OCI-LY7 (cell line): Measurements from ENCODE around the gene PLXDC2. TPM values are rescaled to one million over a fixed set of nuclear protein-coding genes. Genes with fewer than 3 reads are reported as not detected.

Experiments
- BruUV-seq: library from RNA; stranded (reverse); fragments of 400-500 nt; replicated peaks from 2 replicates; lab custom pipeline; 2021; lab: Mats Ljungman, UMichigan
- CTCF ChIA-PET: fragments of 300-600 bp; sonication (Branson Sonifier 250); formaldehyde crosslinking; loops from one replicate; lab custom pipeline; 2022; ENCODE audit warnings: antibody characterized with exemption; ENCODE audit not compliant: unreplicated experiment; lab: Charles Lee
- POLR2A ChIA-PET: fragments of 300-600 bp; sonication (Branson Sonifier 250); formaldehyde crosslinking; loops from one replicate; lab custom pipeline; 2022; ENCODE audit warnings: antibody characterized with exemption; lab: Charles Lee
- DNase-seq: peaks from one replicate; pipeline ENCODE4 v3.0.0-alpha.2; 2015; ENCODE audit warnings: low spot score
- H2AFZ ChIP-seq: fragments of 200-600 bp; sonication (generic), shearing (Covaris generic); 2 replicates; pipeline ENCODE4 v1.6.1; 2014; ENCODE audit warnings: mild to moderate bottlenecking, antibody characterized with exemption, low read length, moderate library complexity
- H3K27ac ChIP-seq: fragments of 200-600 bp; sonication (generic); 2 replicates; pipeline ENCODE4 v1.5.1; 2014; ENCODE audit warnings: mixed run types, low read depth, mild to moderate bottlenecking, moderate library complexity, low read length, inconsistent platforms; ENCODE audit not compliant: poor library complexity, severe bottlenecking
- H3K36me3 ChIP-seq: fragments of 200-600 bp; sonication (generic); 2 replicates; pipeline ENCODE4 v1.6.1; 2014; ENCODE audit warnings: mild to moderate bottlenecking, antibody characterized with exemption, low read length, moderate library complexity, mixed read lengths; ENCODE audit not compliant: insufficient read depth
- H3K4me1 ChIP-seq: fragments of 200-600 bp; sonication (generic); 2 replicates; pipeline ENCODE4 v1.5.1; 2014; ENCODE audit warnings: mild to moderate bottlenecking, low read length; ENCODE audit not compliant: insufficient read depth, poor library complexity, severe bottlenecking
- H3K4me2 ChIP-seq: fragments of 200-600 bp; sonication (generic); 2 replicates; pipeline ENCODE4 v1.6.1; 2014; ENCODE audit warnings: mild to moderate bottlenecking, low read length
- H3K4me3 ChIP-seq: fragments of 200-600 bp; sonication (generic); 2 replicates; pipeline ENCODE4 v1.5.1; 2014; ENCODE audit warnings: mild to moderate bottlenecking, low read depth, low read length; ENCODE audit not compliant: poor library complexity, severe bottlenecking
- H3K79me2 ChIP-seq: fragments of 200-600 bp; sonication (generic); 2 replicates; pipeline ENCODE4 v1.6.1; 2016; ENCODE audit warnings: low read depth, mild to moderate bottlenecking, low read length, moderate library complexity, mixed read lengths; ENCODE audit not compliant: insufficient read depth
- H3K9me2 ChIP-seq: fragments of 200-600 bp; sonication (generic); 2 replicates; pipeline ENCODE4 v1.6.1; 2016; ENCODE audit warnings: mild to moderate bottlenecking, low read length, mixed read lengths; ENCODE audit not compliant: insufficient read depth
- H3K9me3 ChIP-seq: fragments of 200-600 bp; sonication (generic); 2 replicates; pipeline ENCODE4 v1.6.1; 2014; ENCODE audit warnings: mild to moderate bottlenecking, mixed run types, low read length, mixed read lengths
- H4K20me1 ChIP-seq: fragments of 200-600 bp; sonication (generic); 2 replicates; pipeline ENCODE4 v1.6.1; 2014; ENCODE audit warnings: mild to moderate bottlenecking, antibody characterized with exemption, low read length, moderate library complexity, mixed read lengths; ENCODE audit not compliant: insufficient read depth
- CTCF ChIP-seq: fragments of 200-600 bp; sonication (generic); conservative IDR thresholded peaks from 2 replicates; pipeline ENCODE4 v1.5.1; 2014; ENCODE audit warnings: mild to moderate bottlenecking, antibody characterized with exemption, low read length, moderate library complexity, mixed read lengths
- EZH2phosphoT487 ChIP-seq: fragments of 200-600 bp; sonication (generic); IDR thresholded peaks from 2 replicates; pipeline ENCODE4 v1.6.1; 2018; ENCODE audit warnings: low read depth, borderline replicate concordance, mild to moderate bottlenecking, mixed run types, antibody characterized with exemption, low read length, moderate library complexity, mixed read lengths
- intact Hi-C: fragments of 100-400 bp; cut with micrococcal nuclease; formaldehyde crosslinking; loops from one replicate; pipeline ENCODE4 v1.10.0; 2022; ENCODE audit not compliant: unreplicated experiment
- total RNA-seq, 2 experiments: library from RNA; depleted of rRNA in 1 of 2; stranded (reverse); fragments of >200 nt in 1 of 2; shearing (Covaris generic) in 1 of 2; gene quantifications; 2 replicates each; pipeline ENCODE4 v1.2.3, GENCODE V29; 2014 to 2022

PLXDC2 gene
- total RNA-seq, 2 experiments from 2014 or later, result not detected

- Histone ChIP-seq H3K4me3 (no peak overlapping the region), H3K9me3 (no peaks in the 10 kb centered on the region), H3K4me2 (no peak overlapping the region), H3K79me2 (no peaks in the 10 kb centered on the region), H3K27ac (no peak overlapping the region), H2AFZ (no peak overlapping the region), H3K36me3 (no peaks in the 10 kb centered on the region), H3K4me1 (no peaks in the 10 kb centered on the region), H4K20me1 (no peaks in the 10 kb centered on the region), H3K9me2 (no peaks in the 10 kb centered on the region)
- BruUV-seq, result no TSS peak
- DNase-seq, result no peak
- CTCF ChIA-PET, result no interaction called here
- POLR2A ChIA-PET, result interaction anchor here (0.6 to 0.7 kb wide), 3 partner anchors 25 to 685 kb away, joined by 3 to 5 read pairs (median 3); no protein-coding TSS in a partner anchor
- TF ChIP-seq CTCF (no peak), EZH2phosphoT487 (no peak)
- intact Hi-C loops, result no loop called here
Measured at GRCh38 chr10:19911886-19912285, 95.7 kb downstream of the PLXDC2 start.

DNA sequence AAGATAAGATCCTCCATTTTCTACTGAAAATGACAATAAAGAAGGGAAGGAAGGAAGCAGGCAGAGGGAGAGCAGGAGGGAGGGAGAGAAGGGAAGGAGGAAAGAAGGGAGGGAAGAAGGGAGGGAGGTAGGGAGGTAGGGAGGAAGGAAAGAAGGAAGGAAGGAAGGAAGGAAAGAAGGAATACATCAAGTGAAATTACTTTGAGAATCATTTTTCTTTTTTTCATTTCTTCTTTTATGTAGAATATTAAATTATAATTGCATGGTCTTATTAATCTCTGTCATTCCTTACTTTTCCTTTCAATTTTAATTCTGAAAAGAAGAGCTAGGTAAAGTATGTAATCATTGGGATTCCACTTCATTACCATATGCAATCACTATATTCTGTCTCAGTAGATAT is 97.8 kb downstream of the PLXDC2 start:
- no peaks in the 10 kb centered on the region for H4K20me1 ChIP-seq
- no peaks in the 10 kb centered on the region for H3K79me2 ChIP-seq
- no peaks in the 10 kb centered on the region for H3K4me1 ChIP-seq
- ChIA-PET POLR2A (no interaction called here), CTCF (no interaction called here)
- H3K4me3 ChIP-seq, result no peak overlapping the region
- TF ChIP-seq EZH2phosphoT487 (no peak), CTCF (no peak)
- no peaks in the 10 kb centered on the region for H3K9me2 ChIP-seq
- no peaks in the 10 kb centered on the region for H3K36me3 ChIP-seq
- intact Hi-C loops, result no loop called here
- H3K4me2 ChIP-seq, result no peak overlapping the region
- DNase-seq, result no peak
- BruUV-seq, result no TSS peak
- H3K9me3 ChIP-seq, result no peaks in the 10 kb centered on the region
- no peak overlapping the region for H3K27ac ChIP-seq
- H2AFZ ChIP-seq, result no peak overlapping the region

- H3K9me2 ChIP-seq, result no peaks in the 10 kb centered on the region
- no peak overlapping the region for H3K4me3 ChIP-seq
- H3K4me2 ChIP-seq, result no peak overlapping the region
- H3K27ac ChIP-seq, result no peak overlapping the region
- DNase-seq, result no peak
- TF ChIP-seq EZH2phosphoT487 (no peak), CTCF (no peak)
- intact Hi-C loops, result no loop called here
- H4K20me1 ChIP-seq, result no peaks in the 10 kb centered on the region
- H3K4me1 ChIP-seq, result no peaks in the 10 kb centered on the region
- POLR2A ChIA-PET, result no interaction called here
- CTCF ChIA-PET, result no interaction called here
- BruUV-seq, result no TSS peak
- H3K79me2 ChIP-seq, result no peaks in the 10 kb centered on the region
- no peaks in the 10 kb centered on the region for H3K36me3 ChIP-seq
- H3K9me3 ChIP-seq, result no peaks in the 10 kb centered on the region
- H2AFZ ChIP-seq, result no peak overlapping the region
Measured at GRCh38 chr10:19915125-19915524, 98.9 kb downstream of the PLXDC2 start.
